ENCODE data around the gene COL13A1. TPM values are rescaled to one million over a fixed set of nuclear protein-coding genes. Genes with fewer than 3 reads are reported as not detected.

COL13A1 gene
- total RNA-seq, 4 donors from 2014 or later: 0.42 to 3.4 (median 1.5) TPM

DNA sequence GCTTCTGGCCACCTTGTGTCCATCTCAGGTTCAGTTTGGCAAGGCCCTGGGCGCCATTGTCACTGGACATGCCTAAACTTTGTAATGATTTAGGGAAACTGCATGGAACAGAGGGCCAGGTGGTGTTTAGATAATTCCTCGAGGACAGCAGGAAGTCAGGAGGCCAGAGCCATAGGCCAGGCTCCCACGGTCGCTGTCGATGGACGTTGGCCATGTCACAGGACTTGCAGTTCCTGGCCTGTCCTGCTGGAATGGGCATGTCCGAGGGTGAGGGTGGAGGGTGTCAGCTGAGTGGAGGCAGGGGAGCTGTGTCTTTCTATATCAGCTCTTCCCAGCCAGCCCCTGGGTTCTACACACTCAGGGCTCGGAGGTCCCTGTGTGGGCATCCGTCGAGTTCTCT lies 143.1 kb downstream of the COL13A1 start:
- Histone ChIP-seq H3K9me3 (no peaks in the 10 kb centered on the region), H3K27ac (no peak overlapping the region), H3K36me3 (no peaks in the 10 kb centered on the region), H3K27me3 (no peaks in the 10 kb centered on the region), H3K4me3 (no peak overlapping the region), H3K4me1 (no peaks in the 10 kb centered on the region)
- no peak for TF ChIP-seq CTCF (IDR thresholded peaks at IDR 0.05)
- no peak for TF ChIP-seq EP300 (IDR thresholded peaks at IDR 0.05)
- no peak for TF ChIP-seq POLR2A (IDR thresholded peaks at IDR 0.05)
- TF ChIP-seq POLR2AphosphoS5 (IDR thresholded peaks at IDR 0.05): no peak
- DNase-seq (ENCODE audit: low spot score in 2 of 2): no peak
- 72% methylated on average over 10 of the region's 10 CpGs for WGBS

DNA sequence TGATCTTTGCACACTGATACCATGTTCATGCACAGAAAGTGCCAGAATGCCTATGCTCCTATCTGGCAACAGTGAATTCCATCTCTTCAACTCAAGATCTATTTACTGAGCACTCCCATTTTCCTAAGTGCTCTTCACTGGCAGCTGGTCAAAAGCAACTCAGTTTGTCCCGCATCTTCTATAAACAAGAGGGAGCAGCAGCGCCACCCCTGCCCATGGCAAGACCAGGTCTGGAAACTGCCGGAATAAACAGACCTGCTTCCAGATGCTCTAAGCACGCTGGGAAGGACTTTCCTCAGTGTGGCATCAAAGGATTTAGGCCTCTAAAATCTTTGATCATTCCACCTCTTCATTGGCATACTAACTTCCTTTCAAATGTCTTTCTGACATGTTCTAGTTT lies 146.6 kb downstream of the COL13A1 start:
- Histone ChIP-seq H3K4me1 (no peaks in the 10 kb centered on the region), H3K36me3 (no peaks in the 10 kb centered on the region), H3K27me3 (no peaks in the 10 kb centered on the region), H3K27ac (no peak overlapping the region), H3K4me3 (no peak overlapping the region), H3K9me3 (no peaks in the 10 kb centered on the region)
- no peak for DNase-seq (ENCODE audit: low spot score in 2 of 2)
- TF ChIP-seq EP300 (IDR thresholded peaks at IDR 0.05) (no peak), POLR2A (IDR thresholded peaks at IDR 0.05) (no peak), CTCF (IDR thresholded peaks at IDR 0.05) (no peak)
- 71% methylated on average over 4 of the region's 4 CpGs for WGBS

- 64% methylated on average over 8 of the region's 8 CpGs for WGBS
- H3K4me3 ChIP-seq: no peak overlapping the region
- TF ChIP-seq POLR2AphosphoS5 (IDR thresholded peaks at IDR 0.05): no peak
- TF ChIP-seq POLR2A (IDR thresholded peaks at IDR 0.05): no peak
- TF ChIP-seq EP300 (IDR thresholded peaks at IDR 0.05): no peak
- TF ChIP-seq CTCF (IDR thresholded peaks at IDR 0.05): no peak
These were observed 148.1 kb downstream of the COL13A1 start for GRCh38 chr10:69949770-69950169.

GRCh38 chr10:69951658-69952057 lies 150.0 kb downstream of the COL13A1 start:
- no peaks in the 10 kb centered on the region for H3K9me3 ChIP-seq
- no peak overlapping the region for H3K27ac ChIP-seq
- DNase-seq (ENCODE audit: low spot score in 2 of 2): no peak
- H3K36me3 ChIP-seq: no peaks in the 10 kb centered on the region
- H3K4me1 ChIP-seq: peaks cover 8% of the 10 kb centered on the region
- H3K4me3 ChIP-seq: no peak overlapping the region
- 89% methylated on average over 3 of the region's 3 CpGs for WGBS
- no peaks in the 10 kb centered on the region for H3K27me3 ChIP-seq
- TF ChIP-seq CTCF (IDR thresholded peaks at IDR 0.05) (no peak), EP300 (IDR thresholded peaks at IDR 0.05) (no peak), POLR2AphosphoS5 (IDR thresholded peaks at IDR 0.05) (no peak), POLR2A (IDR thresholded peaks at IDR 0.05) (no peak)

More at GRCh38 chr10:69949770-69950169, 148.1 kb downstream of the COL13A1 start:
- no peaks in the 10 kb centered on the region for H3K4me1 ChIP-seq
- DNase-seq (ENCODE audit: low spot score in 2 of 2): no peak
- no peaks in the 10 kb centered on the region for H3K36me3 ChIP-seq
- H3K9me3 ChIP-seq: no peaks in the 10 kb centered on the region
- no peak overlapping the region for H3K27ac ChIP-seq
- no peaks in the 10 kb centered on the region for H3K27me3 ChIP-seq

DNA sequence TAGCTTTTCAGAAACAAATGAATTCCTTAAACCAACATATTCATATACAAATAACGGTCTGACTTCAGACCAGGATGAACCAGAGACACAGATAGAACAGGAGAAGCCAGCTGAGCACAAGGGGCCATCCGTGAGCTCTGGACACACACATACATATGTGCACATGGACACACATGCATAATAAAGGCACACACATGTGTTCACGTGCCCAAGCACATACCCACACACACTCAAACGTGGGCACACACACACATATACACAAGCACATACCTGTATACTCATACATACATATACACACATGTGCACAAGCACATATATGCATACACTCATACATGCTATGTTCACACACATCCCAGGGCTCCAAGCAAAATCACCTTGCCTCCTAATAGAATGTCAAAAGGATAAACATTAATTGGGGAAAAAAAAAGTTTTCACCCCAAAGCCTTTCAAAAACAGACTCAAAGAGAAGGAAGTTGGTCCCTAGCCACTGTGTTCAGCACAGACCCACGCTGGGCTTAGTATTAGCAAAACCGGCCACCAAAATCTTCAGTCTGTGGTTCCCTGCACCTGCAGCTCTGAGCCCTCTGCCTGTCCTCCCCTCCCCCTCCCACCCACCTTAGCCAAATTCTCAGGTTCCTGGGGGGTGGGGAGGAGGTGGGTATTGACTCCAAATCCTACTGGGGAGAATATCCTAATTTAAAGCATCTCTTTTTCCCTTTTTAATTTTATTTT lies 150.5 kb downstream of the COL13A1 start:
- Histone ChIP-seq H3K4me1 (peaks cover 8% of the 10 kb centered on the region), H3K27ac (no peak overlapping the region), H3K27me3 (no peaks in the 10 kb centered on the region), H3K9me3 (no peaks in the 10 kb centered on the region), H3K36me3 (no peaks in the 10 kb centered on the region), H3K4me3 (no peak overlapping the region)
- peak in 1 of 2 donors; percentile 24 for DNase-seq (ENCODE audit: low spot score in 2 of 2)
- TF ChIP-seq EP300 (IDR thresholded peaks at IDR 0.05) (no peak), POLR2AphosphoS5 (IDR thresholded peaks at IDR 0.05) (no peak), POLR2A (IDR thresholded peaks at IDR 0.05) (no peak), CTCF (IDR thresholded peaks at IDR 0.05) (no peak)
- WGBS: 47% methylated on average over 6 of the region's 6 CpGs

Measured in suprapubic skin (tissue), 4 donors.